ENCODE results near the gene DNAJB11.
A peak's percentile ranks its signal among the peaks of the same experiment; 100 is the strongest.

The DNAJB11 gene

GRCh38 chr3:186598108-186598784 is 27.7 kb downstream of the DNAJB11 start:
- no peak for DNase-seq

GRCh38 chr3:186598794-186599141 is 28.2 kb downstream of the DNAJB11 start:
- no peak for DNase-seq

- DNase-seq: peak; percentile 5
Measured at GRCh38 chr3:186599142-186599784, 28.7 kb downstream of the DNAJB11 start.

- no peak for DNase-seq
Measured at GRCh38 chr3:186599785-186600166, 29.3 kb downstream of the DNAJB11 start.

- no peak for DNase-seq
Measured at GRCh38 chr3:186600896-186601295, 30.4 kb downstream of the DNAJB11 start.

GRCh38 chr3:186603159-186603558 is 32.6 kb downstream of the DNAJB11 start:
- DNase-seq: no peak

GRCh38 chr3:186605078-186605477 is 34.6 kb downstream of the DNAJB11 start:
- no peak for DNase-seq

- no peak for DNase-seq
Measured at GRCh38 chr3:186605561-186606545, 35.3 kb downstream of the DNAJB11 start.

GRCh38 chr3:186608624-186609215 is 38.2 kb downstream of the DNAJB11 start:
- DNase-seq: no peak

GRCh38 chr3:186609247-186609868 is 38.8 kb downstream of the DNAJB11 start:
- peak; percentile 30 for DNase-seq

GRCh38 chr3:186612065-186612464 is 41.5 kb downstream of the DNAJB11 start:
- DNase-seq: no peak

GRCh38 chr3:186612721-186613636 is 42.5 kb downstream of the DNAJB11 start, which contains the start of gene AHSG:
AHSG (plus strand) TSS chr3:186613060; CDS start chr3:186613142, 82 bp downstream.
- no peak for DNase-seq

- DNase-seq: no peak
Measured at GRCh38 chr3:186613637-186614265, 43.2 kb downstream of the DNAJB11 start.

GRCh38 chr3:186614266-186614596 is 43.7 kb downstream of the DNAJB11 start:
- no peak for DNase-seq

- DNase-seq: peak; percentile 72
Measured at GRCh38 chr3:186614597-186615483, 44.3 kb downstream of the DNAJB11 start.

- DNase-seq: no peak
Measured at GRCh38 chr3:186616299-186616617, 45.7 kb downstream of the DNAJB11 start.

GRCh38 chr3:186617036-186617946 is 46.8 kb downstream of the DNAJB11 start:
- DNase-seq: peak; percentile 76

- DNase-seq: no peak
Measured at GRCh38 chr3:186618318-186618938, 47.9 kb downstream of the DNAJB11 start.

GRCh38 chr3:186619787-186620212 is 49.3 kb downstream of the DNAJB11 start:
- DNase-seq: no peak

Measured in OCI-M1 (cell line).